Measurements from ENCODE around the gene COX20. TPM values are rescaled to one million over a fixed set of nuclear protein-coding genes. Genes with fewer than 3 reads are reported as not detected.

The COX20 gene
- total RNA-seq, 1 experiment from 2014 or later: 38.0 TPM

DNA sequence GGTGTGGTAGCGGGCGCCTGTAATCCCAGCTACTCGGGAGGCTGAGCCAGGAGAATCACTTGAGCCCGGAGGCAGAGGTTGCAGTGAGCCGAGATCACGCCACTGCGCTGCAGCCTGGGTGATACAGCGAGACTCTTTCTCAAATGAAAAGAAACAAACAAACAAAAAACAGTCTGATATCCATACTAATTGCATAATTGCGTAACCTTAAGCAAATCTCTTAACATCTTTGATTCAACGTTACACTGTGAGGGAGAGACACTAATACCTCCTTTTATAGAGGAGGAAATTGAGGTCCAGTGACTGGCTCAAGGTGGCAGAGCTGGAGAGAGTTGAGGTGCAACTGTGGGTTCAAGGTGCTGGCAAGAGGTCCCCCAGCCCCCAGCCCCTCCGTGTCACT lies 12.6 kb upstream of the COX20 start:
- H2AK5ac ChIP-seq (ENCODE audit: insufficient read length, low read length): no peak overlapping the region
- H3K9me3 ChIP-seq (ENCODE audit: control insufficient read depth, low read depth, low read length): no peaks in the 10 kb centered on the region
- Mint-ChIP-seq H3K27me3 (ENCODE audit: low read depth) (no peaks in the 10 kb centered on the region), H3K4me1 (peaks cover 20 to 29% of the 10 kb centered on the region in 2 experiments), H3K4me3 (no peak overlapping the region), H3K9me3 (no peaks in the 10 kb centered on the region; a peak in 1 of 5 replicates), H3K27ac (peak overlapping the region in 1 of 3 experiments; percentile 89; a peak in 2 of 7 replicates), H3K36me3 (ENCODE audit: insufficient read depth in 1 of 3, low read depth in 3 of 3) (peaks cover 0 to 21% (median 3%) of the 10 kb centered on the region in 3 experiments; a peak in 5 of 7 replicates)
- H4K5ac ChIP-seq (ENCODE audit: insufficient read length, low read depth, low read length): no peak overlapping the region
- no peak overlapping the region for H3K4ac ChIP-seq (ENCODE audit: low read depth, low read length)
- no peak overlapping the region for H2BK12ac ChIP-seq (ENCODE audit: insufficient read length, low read depth, low read length)
- no peak overlapping the region for H3K18ac ChIP-seq (ENCODE audit: insufficient read length, low read depth, low read length)
- TF ChIP-seq CTCF (conservative IDR thresholded peaks at IDR 0.05): no peak
- no peak overlapping the region for H3K4me2 ChIP-seq (ENCODE audit: insufficient read depth, insufficient read length, low read length)
- no peak overlapping the region for H3K27ac ChIP-seq (ENCODE audit: insufficient read length, low read depth, low read length)
- H3K79me1 ChIP-seq (ENCODE audit: insufficient read depth, low read depth, low read length, poor library complexity, severe bottlenecking): peaks cover 6% of the 10 kb centered on the region
- no peak overlapping the region for H3K56ac ChIP-seq (ENCODE audit: insufficient read length, low read depth, low read length)
- no peak overlapping the region for H2BK20ac ChIP-seq (ENCODE audit: low read depth, low read length, poor library complexity, severe bottlenecking)
- H4K20me1 ChIP-seq (ENCODE audit: control insufficient read depth, insufficient read depth, insufficient read length): no peaks in the 10 kb centered on the region
- H4K91ac ChIP-seq (ENCODE audit: insufficient read length, low read depth, low read length): no peak overlapping the region
- no peak overlapping the region for H3T11ph ChIP-seq (ENCODE audit: low read length)
- no peak overlapping the region for H2BK15ac ChIP-seq (ENCODE audit: low read depth, low read length)
- H3K14ac ChIP-seq (ENCODE audit: insufficient read depth, low read length): no peak overlapping the region
- no peaks in the 10 kb centered on the region for H3K23me2 ChIP-seq (ENCODE audit: insufficient read length, low read depth, low read length, poor library complexity, severe bottlenecking)
- H2BK120ac ChIP-seq (ENCODE audit: low read depth, low read length, poor library complexity, severe bottlenecking): no peak overlapping the region
- no peak overlapping the region for H4K8ac ChIP-seq (replicated peaks; ENCODE audit: insufficient read length, low read depth, low read length)
- H3K79me2 ChIP-seq (ENCODE audit: insufficient read depth, low read length): peaks cover 4% of the 10 kb centered on the region; the same call in 1 of the 2 replicates
- H3K9ac ChIP-seq (ENCODE audit: extremely low read depth, insufficient read length, low read length): no peak overlapping the region
- no peak overlapping the region for H2BK5ac ChIP-seq (ENCODE audit: insufficient read length, low read length)
- H3K27me3 ChIP-seq (ENCODE audit: insufficient read depth, low read length): no peaks in the 10 kb centered on the region
- no CpG with 5 or more reads among the region's 11 CpGs for WGBS (ENCODE audit: extremely low coverage, insufficient read length, low lambda C conversion rate)
- H3K23ac ChIP-seq (ENCODE audit: insufficient read length, low read depth, low read length): no peak overlapping the region
- no peak for DNase-seq
- no peak overlapping the region for H2AFZ ChIP-seq (ENCODE audit: low read length)
- H3K4me1 ChIP-seq (ENCODE audit: insufficient read depth, low read length): no peaks in the 10 kb centered on the region; the same call in 1 of the 2 replicates

Data from H9 (cell line).